Neural progenitor cell (in vitro differentiated cells): ENCODE data around the gene EFNA3.

Experiments used
- CTCF ChIP-seq: fragments of 200-600 bp; sonication (generic); IDR thresholded peaks from 2 replicates; pipeline ENCODE4 v1.5.1; 2017; ENCODE audit warnings: antibody characterized with exemption, mild to moderate bottlenecking
- EZH2 ChIP-seq: fragments of 200-600 bp; sonication (generic); IDR thresholded peaks from 2 replicates; pipeline ENCODE4 v1.6.1; 2017; ENCODE audit warnings: antibody characterized with exemption, mild to moderate bottlenecking, moderate library complexity

GRCh38 chr1:155079487-155080311, 1.1 kb downstream of the EFNA3 start:
- TF ChIP-seq CTCF (no peak), EZH2 (peak; percentile 92)
